Activated naive CD8-positive, alpha-beta T cell treated with anti-CD3 and anti-CD28 coated beads, Interleukin-2, amount 50 U/mL, for 16 hours (primary cell): ENCODE measurements around the gene TMEM51.

ENCODE experiments used
- DNase-seq: peaks from one replicate; pipeline ENCODE4 v3.0.0-alpha.2; 2020; ENCODE audit warnings: low read depth, low spot score

Gene TMEM51

DNA sequence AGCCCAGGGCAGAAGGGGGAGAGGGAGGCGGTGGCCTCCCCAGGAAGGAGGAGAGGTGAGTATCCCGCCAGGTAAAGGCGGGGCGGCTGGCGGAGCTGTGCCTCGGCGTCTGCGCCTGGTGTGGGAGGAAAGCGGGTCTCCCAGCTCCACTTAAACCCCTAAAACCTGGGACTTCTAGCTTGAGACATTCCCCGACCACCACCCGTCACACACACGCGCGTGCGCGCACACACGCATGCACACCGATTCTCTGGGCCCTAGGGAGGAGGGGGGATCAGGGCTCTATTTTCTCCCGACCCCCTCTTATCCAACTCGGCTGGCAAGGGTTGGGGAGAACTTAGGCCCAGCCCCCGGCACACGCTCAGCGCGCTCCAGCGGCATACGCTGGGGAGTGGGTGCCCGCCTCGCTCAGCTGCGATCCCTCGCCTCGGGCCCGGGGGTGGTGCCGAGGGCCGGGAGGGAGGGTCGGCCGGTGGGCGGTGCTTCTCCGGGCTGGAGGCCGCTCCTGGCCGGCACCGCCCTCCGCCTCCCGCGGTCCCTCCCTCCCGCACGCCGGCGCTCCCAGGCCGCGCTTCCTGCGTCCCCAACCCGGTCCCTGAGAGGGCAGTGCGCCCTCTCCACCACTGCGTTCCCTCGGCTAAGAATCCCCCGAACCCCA is at the start of gene TMEM51:
Gene TMEM51, plus strand, starts transcription at position 564 of the 658 bp plus-strand sequence. CDS start 61,341 bp downstream, outside the sequence.
- DNase-seq: no peak

DNA sequence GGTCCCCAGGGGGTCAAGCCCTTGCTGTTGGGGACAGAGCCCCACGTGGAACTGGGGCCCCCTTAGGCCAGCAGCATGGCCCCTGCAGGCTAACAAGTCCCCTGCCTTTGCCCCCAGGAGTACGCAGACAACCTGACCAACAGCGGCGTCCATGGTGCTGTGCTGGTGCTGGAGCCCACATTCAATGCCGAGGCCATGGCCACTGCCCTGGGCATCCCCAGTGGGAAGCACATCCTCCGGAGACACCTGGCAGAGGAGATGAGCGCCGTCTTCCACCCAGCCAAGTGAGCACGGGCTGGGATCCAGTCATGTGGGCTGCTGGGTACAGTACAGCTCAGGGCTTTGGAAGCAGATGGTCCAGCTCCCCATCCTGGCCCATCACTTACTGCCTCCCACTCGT is 49.6 kb upstream of the TMEM51 start:
- DNase-seq: no peak

GRCh38 chr1:15104768-15105167 is 48.8 kb upstream of the TMEM51 start:
- no peak for DNase-seq

GRCh38 chr1:15106608-15107007 is 46.9 kb upstream of the TMEM51 start:
- DNase-seq: no peak

DNA sequence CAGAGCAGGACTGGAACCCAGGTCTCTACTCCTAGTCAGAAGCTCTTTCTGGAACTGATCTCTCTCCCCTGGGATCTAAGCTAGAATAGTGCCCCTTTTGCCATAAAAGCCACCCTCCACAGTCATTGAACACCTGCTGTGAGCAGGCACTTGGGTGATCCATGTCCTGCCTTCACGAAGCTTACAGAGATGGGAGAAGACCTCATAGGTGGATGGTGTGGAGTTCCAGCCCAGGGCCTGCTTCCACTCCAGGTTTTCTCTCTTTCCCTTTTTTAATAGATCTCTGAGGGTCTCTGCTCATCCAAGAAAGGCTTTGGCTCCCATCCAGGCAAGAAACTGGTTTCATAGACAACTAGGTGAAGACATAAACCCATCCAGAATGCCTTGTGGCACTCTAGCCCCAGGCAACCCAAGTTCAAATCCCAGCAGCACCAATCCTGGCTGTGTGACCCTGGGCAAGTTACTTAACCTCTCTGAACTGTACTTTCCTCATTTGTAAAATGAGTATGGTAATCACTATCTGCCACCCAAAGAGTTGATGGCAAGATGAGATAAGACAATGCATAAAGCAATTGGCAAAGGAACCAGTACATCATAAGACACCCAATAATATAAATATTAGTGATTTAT is 46.4 kb upstream of the TMEM51 start:
- DNase-seq: no peak

DNA sequence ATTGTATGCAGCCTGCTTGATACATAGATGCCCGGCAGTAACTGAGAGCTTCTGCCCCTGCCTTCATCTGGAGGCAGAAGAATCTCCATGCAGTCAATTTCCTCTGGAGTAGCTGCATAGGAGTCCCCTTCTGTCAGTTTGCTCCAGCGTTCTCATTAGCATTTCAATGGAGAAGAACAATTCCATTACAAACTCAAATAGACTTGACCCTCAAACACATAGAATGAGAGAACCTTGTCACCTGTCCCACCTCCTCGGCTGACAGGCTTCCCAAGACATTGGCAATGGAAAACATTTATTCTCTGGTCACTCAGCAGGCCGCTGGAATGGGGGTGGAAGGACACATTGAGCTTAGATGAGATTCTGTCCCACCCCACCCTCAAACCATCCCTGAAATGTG is 45.6 kb upstream of the TMEM51 start:
- no peak for DNase-seq

- no peak for DNase-seq
Measured at GRCh38 chr1:15110128-15110866, 43.2 kb upstream of the TMEM51 start.

DNA sequence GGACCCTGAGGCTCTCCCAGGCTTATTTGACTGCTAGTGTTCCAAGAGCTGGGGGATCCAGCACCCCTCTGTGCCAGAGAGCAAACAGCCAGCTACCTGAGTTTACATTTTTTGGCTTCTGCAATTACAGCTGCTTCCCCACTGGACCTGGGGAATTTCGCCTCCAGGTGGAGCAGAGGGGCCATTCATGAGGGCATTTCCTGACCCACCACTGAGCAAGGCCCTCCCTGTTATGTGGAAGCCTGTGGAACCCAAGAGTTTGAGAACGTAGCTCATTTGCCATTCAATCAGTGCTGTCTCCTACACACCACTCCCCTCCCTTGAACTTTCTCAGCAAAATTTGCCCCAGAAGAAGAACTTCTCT is 42.7 kb upstream of the TMEM51 start:
- DNase-seq: no peak

GRCh38 chr1:15113146-15113545 is 40.4 kb upstream of the TMEM51 start:
- no peak for DNase-seq

- no peak for DNase-seq
Measured at GRCh38 chr1:15114884-15115283, 38.7 kb upstream of the TMEM51 start.

DNA sequence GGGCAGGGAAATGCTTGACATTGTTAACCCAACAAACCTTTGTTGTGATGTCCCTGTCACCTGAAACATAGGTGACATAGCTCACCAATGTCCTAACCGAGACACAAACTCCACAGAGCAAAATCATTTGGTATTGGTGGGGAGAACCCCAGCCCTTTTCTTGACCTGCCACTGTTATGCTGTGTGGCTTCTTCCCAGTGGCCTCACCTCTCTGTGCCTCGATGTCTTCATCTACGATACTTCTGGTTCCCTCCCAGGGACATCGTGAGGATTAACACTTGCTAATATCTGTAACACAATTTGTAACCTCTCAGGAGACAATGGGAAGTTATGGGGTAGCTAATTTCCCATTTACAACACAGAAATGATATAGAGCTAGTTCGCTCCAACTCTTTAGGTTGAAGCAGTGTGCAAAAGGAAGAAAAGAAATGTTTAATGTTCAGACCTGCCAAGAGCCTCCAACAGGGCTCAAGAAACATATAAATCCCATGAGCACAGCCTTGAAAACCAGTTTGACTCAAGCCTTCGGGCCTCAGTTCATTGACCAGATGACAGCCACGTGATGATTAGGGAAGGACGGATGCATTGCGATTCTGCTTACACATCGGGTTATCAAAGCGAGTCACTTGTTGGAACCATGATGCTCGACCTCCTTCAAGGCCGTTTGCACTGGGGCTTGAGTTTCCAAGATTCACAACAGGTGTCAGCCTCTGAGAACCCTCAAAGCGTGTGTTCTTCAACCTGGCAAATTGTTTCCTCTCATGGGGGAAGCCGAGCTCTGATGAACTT is 37.8 kb upstream of the TMEM51 start:
- no peak for DNase-seq

GRCh38 chr1:15116966-15117365 is 36.6 kb upstream of the TMEM51 start:
- no peak for DNase-seq

DNA sequence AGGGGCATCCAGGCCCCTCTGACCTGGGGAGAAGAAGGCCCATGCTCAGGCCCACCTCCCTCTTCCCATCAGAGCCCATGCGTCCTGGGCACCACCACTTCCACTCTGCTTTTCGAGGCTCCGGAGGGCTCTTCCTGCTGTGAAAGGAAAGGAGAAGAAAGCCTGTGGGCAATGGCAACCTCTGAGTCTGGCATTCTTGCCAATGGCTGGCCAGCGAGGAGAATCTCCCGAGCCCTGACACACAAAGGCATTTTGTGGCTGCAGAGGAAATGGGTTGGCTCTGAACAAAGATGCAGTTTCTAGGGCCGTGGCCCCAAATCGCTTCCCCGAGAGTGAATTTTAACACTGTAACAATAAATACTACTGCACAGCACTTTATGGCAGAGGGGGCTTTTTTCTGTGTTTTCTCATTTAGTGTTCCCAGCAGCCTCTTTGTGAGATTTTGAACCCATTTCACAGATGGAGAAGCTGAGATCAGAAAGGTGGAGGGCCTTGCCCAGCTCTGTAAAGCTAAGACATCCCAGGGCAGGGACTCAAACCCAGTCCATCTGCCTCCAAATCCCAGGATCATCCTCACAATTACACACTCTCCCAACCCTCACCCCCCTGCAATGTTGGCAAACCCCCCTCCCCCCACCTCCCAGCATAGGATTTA is 35.7 kb upstream of the TMEM51 start:
- DNase-seq: no peak

DNA sequence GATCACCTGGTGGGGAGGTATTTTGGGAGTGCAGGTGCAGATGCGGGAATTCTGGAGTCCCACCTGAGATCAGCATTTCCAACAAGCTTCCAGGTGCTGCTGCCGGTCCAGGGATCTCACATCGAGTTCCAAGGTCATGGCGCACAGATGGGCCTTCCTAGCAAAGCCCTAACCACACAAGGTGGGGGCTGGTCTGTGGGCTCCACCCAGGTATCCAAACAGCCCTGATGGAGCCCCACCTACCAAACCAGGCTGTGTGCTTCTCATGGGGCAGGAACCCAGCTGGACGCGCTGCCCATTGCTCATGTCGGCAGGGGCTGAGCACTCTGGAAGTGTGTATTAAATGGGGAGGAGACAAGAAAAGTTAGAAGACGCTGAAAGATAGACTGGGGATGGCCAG is 35.0 kb upstream of the TMEM51 start:
- DNase-seq: no peak

- no peak for DNase-seq
Measured at GRCh38 chr1:15120251-15120945, 33.1 kb upstream of the TMEM51 start.

- DNase-seq: no peak
Measured at GRCh38 chr1:15122331-15122730, 31.2 kb upstream of the TMEM51 start.

DNA sequence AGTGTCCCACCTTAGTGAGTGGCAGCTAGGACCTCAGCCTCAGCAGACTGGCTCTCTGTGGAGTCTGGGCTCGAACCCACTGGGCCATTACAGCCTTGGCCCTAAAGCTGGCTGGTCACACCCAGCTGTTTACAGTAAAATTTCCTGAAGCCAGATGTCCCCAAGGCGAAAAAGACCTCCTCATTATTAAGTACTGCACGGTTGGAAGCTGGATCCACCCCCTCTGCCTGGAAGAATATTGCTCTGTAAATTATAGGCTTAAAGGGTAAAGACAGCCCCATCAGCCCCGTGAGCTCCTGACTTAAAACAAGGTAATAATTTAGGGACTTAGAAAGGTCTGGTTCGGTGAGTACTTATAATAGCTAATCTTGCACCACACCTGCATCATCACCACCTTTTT is 30.3 kb upstream of the TMEM51 start:
- DNase-seq: no peak

DNA sequence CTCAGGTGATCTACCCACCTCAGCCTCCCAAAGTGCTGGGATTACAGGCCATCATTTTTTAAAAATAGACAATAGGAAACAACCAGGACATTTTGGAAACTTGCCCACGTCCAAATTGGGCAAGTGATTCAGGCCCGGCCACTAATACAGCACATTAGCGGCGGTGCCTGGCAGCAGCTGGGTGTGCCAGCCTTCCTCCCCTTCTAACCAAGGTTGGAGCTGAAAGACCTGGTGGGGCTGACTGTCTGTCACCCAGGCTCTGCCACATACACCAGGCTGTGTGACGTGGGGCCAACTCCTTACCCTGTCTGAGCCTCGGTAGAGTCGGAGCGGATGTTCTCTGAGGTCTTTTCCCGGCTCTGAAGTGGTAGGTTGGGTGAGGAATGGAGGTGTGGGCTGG is 29.6 kb upstream of the TMEM51 start:
- DNase-seq: no peak

DNA sequence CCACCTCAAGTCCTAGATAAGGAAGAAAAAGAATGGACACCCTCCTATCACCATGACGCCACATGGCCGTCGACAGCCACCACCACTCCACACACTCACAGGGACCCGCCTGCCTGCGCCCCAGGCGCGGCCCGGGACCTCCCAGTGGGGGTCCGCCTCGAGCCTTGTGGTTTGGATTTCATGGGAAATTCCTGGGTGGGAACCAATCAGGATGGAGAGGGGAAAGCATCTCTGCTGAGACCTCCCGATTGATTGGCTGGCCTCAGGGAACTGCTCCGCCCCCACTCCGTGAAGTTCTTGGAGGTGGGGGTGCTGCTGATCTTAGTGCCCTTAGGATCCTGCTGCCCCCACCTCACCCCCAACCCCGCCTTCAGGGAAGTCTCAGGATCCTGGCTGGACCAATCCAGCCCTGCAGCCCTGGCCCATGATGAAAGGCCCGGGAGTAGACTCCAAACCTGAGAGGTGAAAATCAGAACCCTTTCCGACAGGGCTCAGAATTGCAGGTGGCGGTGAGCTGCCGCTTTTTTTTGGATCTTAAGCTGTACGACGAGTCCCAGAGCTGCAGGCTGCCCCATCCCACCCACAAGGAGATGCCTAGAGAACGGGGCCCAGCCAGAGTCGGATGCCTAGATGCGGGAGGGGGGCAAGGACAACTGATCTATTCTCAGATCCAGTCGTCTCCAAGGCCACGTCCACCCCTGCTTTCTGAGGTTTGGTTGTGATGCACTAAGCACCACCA is 29.0 kb upstream of the TMEM51 start:
- DNase-seq: no peak

DNA sequence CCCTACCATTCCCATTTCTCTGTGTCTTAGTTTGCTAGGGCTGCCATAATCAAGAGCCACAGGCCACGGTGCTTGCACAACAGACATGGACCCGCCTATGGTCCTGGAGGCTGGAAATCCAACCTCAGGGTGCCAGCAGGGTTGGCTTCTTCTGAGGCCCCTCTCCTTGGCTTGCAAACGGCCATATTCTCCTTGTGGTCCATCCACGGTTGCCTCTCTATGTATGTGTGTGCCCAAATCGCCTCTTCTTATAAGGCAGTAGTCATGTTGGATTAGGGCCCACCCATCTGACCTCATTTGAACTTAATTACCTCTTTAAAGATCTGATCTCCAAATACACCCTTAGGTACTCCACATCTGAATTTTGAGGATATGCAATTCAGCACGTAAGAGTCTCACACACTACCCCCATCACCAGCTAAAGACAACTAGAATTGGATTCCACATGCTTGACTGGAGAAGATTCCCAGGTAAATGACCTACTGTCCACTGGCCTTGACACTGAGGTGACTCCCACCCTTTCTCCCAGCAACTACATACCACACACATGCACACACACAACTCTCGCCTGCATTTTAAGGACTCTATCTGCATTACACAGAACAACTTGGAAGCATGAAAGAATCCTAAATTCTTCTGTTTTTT is 28.3 kb upstream of the TMEM51 start:
- no peak for DNase-seq
